ENCODE data around the gene KLHL20.

DNA sequence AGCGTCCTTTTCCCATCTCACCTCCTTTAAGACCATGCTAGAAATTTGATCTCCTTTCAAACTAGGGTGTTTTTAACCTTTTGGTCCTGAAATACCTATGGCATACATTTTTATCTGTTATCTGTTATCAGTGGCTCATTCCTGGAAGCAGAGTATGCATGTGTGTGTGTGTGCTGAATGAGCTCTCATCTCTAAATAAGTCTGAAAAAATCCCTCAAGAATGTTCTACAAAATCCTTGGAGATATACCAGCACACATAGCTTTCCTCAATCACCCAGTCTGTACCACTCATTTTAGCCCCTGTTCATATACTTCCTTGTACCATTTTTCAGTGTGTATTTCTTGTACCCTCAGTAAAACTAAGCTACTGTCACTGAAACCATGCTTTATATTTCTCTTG is 103.7 kb downstream of the KLHL20 start:
- TF ChIP-seq, protein P1, sequence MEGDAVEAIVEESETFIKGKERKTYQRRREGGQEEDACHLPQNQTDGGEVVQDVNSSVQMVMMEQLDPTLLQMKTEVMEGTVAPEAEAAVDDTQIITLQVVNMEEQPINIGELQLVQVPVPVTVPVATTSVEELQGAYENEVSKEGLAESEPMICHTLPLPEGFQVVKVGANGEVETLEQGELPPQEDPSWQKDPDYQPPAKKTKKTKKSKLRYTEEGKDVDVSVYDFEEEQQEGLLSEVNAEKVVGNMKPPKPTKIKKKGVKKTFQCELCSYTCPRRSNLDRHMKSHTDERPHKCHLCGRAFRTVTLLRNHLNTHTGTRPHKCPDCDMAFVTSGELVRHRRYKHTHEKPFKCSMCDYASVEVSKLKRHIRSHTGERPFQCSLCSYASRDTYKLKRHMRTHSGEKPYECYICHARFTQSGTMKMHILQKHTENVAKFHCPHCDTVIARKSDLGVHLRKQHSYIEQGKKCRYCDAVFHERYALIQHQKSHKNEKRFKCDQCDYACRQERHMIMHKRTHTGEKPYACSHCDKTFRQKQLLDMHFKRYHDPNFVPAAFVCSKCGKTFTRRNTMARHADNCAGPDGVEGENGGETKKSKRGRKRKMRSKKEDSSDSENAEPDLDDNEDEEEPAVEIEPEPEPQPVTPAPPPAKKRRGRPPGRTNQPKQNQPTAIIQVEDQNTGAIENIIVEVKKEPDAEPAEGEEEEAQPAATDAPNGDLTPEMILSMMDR (IDR thresholded peaks at IDR 0.05; ENCODE audit: low read depth, low read length, poor library complexity, severe bottlenecking): no peak
- TF ChIP-seq EZH2phosphoT487 (IDR thresholded peaks at IDR 0.05; ENCODE audit: borderline replicate concordance, low read length): no peak
